Coronary artery (tissue), 2 donors: ENCODE data around the gene ADORA1.

Experiments used
- DNase-seq: peaks from one replicate; pipeline ENCODE4 v3.0.0-alpha.2; 2017; ENCODE audit warnings: low spot score
- H3K27ac ChIP-seq, 2 donors: fragments of 200-600 bp; sonication (generic); one replicate each; pipeline ENCODE4 v1.5.1; 2016 to 2019
- H3K4me3 ChIP-seq: fragments of 200-600 bp; sonication (generic); 2 replicates; pipeline ENCODE4 v1.5.1; 2016; ENCODE audit warnings: mild to moderate bottlenecking, moderate library complexity
- TF ChIP-seq, protein P1 (sequence below): fragments of 200-600 bp; sonication (generic); IDR thresholded peaks from one replicate; pipeline ENCODE4 v1.5.1; 2019; ENCODE audit warnings: antibody characterized with exemption

ADORA1 gene

DNA sequence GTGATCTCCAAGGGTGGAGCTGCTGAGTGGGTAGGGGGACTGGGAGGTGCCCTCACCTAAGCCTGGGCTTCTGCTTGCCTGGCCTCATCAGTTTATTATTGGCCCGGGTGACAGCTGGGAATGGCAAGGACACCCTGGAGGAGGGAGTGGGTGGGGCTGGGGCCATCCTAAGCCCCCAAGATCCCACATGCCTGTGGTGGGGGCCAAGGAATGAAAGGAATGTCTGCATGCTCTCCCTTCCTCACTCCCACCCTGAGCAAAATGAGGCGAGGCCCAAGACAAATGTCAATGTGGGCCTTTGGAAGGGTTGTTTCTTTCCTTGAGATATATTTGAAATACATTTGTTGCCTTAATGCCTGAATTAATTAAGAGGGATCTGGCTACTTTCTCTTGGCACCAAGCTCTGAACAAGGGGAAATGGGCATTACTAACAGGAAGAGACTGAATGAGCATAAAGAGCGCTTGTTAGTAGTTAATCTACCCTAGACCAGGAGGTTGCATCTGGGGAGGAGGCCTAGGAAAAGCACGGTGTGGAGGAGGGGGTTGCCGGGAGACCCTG is 78.7 kb downstream of the ADORA1 start:
- H3K27ac ChIP-seq: no peak overlapping the region
- no peak for DNase-seq

DNA sequence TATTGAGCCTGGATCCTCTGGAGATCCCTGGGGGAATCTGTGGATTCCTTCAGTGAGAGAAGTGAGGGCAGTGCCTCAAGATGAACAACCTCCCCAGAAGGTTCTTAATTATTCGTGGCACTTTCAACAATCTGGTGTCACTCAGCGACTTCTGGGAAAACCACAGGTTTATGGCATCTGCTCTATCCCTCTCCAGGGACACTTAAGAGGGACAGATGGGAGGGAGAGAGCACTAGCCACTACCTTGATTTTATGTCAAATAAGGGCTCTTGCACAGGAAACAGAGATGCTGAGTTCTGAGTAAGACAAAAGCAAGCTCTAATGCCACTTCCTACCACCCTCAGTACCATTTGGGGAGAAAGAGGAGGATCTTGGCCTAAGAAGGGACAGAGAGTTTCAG is 80.2 kb downstream of the ADORA1 start:
- no peak for DNase-seq

More for the DNA sequence above, 78.7 kb downstream of the ADORA1 start:
- TF ChIP-seq, protein P1, sequence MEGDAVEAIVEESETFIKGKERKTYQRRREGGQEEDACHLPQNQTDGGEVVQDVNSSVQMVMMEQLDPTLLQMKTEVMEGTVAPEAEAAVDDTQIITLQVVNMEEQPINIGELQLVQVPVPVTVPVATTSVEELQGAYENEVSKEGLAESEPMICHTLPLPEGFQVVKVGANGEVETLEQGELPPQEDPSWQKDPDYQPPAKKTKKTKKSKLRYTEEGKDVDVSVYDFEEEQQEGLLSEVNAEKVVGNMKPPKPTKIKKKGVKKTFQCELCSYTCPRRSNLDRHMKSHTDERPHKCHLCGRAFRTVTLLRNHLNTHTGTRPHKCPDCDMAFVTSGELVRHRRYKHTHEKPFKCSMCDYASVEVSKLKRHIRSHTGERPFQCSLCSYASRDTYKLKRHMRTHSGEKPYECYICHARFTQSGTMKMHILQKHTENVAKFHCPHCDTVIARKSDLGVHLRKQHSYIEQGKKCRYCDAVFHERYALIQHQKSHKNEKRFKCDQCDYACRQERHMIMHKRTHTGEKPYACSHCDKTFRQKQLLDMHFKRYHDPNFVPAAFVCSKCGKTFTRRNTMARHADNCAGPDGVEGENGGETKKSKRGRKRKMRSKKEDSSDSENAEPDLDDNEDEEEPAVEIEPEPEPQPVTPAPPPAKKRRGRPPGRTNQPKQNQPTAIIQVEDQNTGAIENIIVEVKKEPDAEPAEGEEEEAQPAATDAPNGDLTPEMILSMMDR: no peak
- no peak overlapping the region for H3K4me3 ChIP-seq

DNA sequence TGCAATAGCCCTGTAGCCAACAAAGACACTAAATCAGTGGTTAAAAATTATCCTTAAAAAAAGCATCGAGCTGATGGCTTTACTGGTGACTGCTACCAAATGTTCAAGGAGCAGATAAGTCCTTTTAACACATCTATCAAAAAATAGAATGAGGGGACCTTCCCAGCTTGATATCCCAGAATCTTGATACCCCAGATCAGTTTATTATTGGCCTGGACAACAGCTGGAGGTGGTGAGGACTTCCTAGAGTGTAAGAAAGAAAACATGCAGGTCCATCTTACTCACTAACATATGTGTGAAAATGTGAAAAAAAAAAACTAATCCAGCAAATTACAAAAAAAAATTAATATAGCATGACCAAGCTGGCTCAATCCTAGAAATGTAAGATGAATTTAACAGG is 80.7 kb downstream of the ADORA1 start:
- no peak for DNase-seq
- no peak overlapping the region for H3K27ac ChIP-seq
- H3K4me3 ChIP-seq: no peak overlapping the region
- TF ChIP-seq, protein P1: no peak

More for the DNA sequence above, 80.2 kb downstream of the ADORA1 start:
- TF ChIP-seq, protein P1: no peak
- Histone ChIP-seq H3K4me3 (no peak overlapping the region), H3K27ac (no peak overlapping the region)

DNA sequence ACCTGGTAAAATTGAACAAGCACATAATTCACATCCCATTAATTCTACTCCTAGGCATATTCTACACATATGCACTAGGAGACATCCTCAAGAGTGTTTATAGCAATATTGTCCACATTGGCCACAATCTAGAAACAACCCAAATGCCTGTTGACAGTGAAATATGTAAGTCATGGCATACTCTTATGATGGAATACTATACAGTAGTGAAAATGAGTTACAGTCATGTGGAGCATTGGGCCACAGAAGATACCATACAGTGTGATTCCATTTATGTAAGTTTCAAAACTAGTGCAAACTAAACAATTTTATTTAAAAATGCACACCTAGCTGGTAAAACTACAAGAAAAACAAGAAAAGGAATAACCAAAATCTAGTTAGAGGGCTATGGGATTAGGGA is 82.8 kb downstream of the ADORA1 start:
- TF ChIP-seq, protein P1: no peak
- H3K4me3 ChIP-seq: no peak overlapping the region
- DNase-seq: no peak
- H3K27ac ChIP-seq: no peak overlapping the region

DNA sequence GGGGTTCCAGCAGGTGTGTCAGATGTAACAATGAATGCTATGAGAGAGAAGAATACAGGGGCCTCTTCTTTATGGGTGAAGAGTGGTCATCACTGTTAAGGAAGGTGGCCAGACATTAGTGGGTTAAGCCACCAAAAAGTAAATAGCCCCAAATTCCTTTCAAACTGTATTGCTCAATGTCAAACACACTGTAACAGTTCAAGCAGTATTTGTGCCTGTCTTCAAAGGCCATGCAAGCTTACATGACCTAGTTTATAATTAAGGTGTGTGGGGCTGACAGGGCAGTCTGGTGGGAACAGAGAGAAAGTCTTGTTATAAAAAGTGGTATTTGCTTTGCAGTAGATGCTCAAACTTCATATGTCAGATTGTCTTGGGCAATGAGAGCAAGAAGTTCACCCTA is 83.5 kb downstream of the ADORA1 start:
- TF ChIP-seq, protein P1: no peak
- no peak overlapping the region for H3K4me3 ChIP-seq
- no peak for DNase-seq
- no peak overlapping the region for H3K27ac ChIP-seq

DNA sequence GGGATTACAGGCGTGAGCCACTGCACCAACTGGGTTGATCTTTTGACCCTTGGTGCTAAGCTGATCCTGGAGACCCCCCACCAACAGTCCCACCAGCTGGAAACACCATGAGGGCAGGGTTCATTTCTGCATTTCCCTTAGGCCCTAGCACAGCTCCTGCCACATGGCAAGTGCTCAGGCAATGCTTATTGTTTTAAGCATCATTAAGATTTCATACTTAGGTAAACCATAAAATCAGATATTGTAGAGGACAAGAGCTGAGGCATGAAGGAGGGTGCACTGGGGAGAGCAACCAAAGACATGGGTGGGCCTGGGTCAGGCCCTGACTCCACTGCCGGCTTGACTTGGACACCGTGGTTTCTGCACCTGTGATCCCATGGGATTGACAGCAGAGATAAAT is 84.3 kb downstream of the ADORA1 start:
- no peak overlapping the region for H3K27ac ChIP-seq
- TF ChIP-seq, protein P1: no peak
- DNase-seq: no peak

DNA sequence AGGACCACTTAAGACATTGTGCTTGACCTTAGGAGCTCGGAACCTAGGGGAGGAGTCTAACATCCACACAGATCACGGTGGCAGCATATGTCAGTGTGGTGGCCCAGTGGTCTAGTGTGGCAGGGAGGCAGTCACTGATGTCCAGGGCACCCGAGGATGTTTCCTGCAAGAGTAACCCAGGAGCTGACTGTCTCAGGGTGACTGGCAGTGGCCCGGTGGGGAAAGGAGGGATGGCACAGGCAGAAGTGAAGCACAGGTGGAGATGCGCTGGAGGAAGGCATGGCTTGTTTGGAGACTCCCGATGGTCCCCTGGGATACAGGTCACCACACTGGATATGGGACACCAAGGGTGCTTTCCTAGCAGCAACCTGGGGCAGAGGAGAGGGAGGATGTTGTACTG is 85.6 kb downstream of the ADORA1 start:
- no peak overlapping the region for H3K27ac ChIP-seq
- DNase-seq: no peak
- H3K4me3 ChIP-seq: no peak overlapping the region
- TF ChIP-seq, protein P1: no peak

More for the DNA sequence above, 84.3 kb downstream of the ADORA1 start:
- H3K4me3 ChIP-seq: no peak overlapping the region
